HuH-7.5 (cell line): ENCODE measurements around the gene GRAMD1C.
"Not testable (repeated sequence)": the region's sequence is repeated elsewhere in the genome, so short reads cannot be mapped to it uniquely, and the experiment has no call there.

Experiments used
- DNase-seq: peaks from one replicate; pipeline ENCODE4 v3.0.0; 2011; ENCODE audit warnings: low spot score

GRAMD1C gene

GRCh38 chr3:113838631-113839209 lies at the start of gene GRAMD1C:
Gene GRAMD1C (plus strand): TSS chr3:113838788. CDS start chr3:113838910, 122 bp downstream.
- peak; percentile 78 for DNase-seq

GRCh38 chr3:113791381-113791780 lies 47.2 kb upstream of the GRAMD1C start:
- no peak for DNase-seq

- DNase-seq: no peak
Observed at GRCh38 chr3:113794526-113794925, 44.1 kb upstream of the GRAMD1C start.

GRCh38 chr3:113795693-113796092 lies 42.9 kb upstream of the GRAMD1C start:
- no peak for DNase-seq

- DNase-seq: no peak
Observed at GRCh38 chr3:113802795-113803455, 35.7 kb upstream of the GRAMD1C start.

- no peak for DNase-seq
Observed at GRCh38 chr3:113804661-113805060, 33.9 kb upstream of the GRAMD1C start.

GRCh38 chr3:113805249-113805648 lies 33.3 kb upstream of the GRAMD1C start:
- DNase-seq: no peak

GRCh38 chr3:113812854-113813253 lies 25.7 kb upstream of the GRAMD1C start:
- no peak for DNase-seq

GRCh38 chr3:113819866-113820265 lies 18.7 kb upstream of the GRAMD1C start:
- DNase-seq: no peak

GRCh38 chr3:113825090-113825489 lies 13.5 kb upstream of the GRAMD1C start:
- peak; percentile 44 for DNase-seq

GRCh38 chr3:113828600-113828999 lies 10.0 kb upstream of the GRAMD1C start:
- no peak for DNase-seq

- no peak for DNase-seq
Observed at GRCh38 chr3:113829576-113830354, 8.8 kb upstream of the GRAMD1C start.

GRCh38 chr3:113831103-113831355 lies 7.6 kb upstream of the GRAMD1C start:
- DNase-seq: no peak

- no peak for DNase-seq
Observed at GRCh38 chr3:113832477-113833164, 6.0 kb upstream of the GRAMD1C start.

GRCh38 chr3:113834983-113835382 lies 3.6 kb upstream of the GRAMD1C start:
- no peak for DNase-seq

GRCh38 chr3:113839551-113839950 lies 963 bp downstream of the GRAMD1C start:
- no peak for DNase-seq

- peak; percentile 46 for DNase-seq
Observed at GRCh38 chr3:113844622-113845222, 6.1 kb downstream of the GRAMD1C start.

- DNase-seq: no peak
Observed at GRCh38 chr3:113847247-113847646, 8.7 kb downstream of the GRAMD1C start.

- no peak for DNase-seq
Observed at GRCh38 chr3:113847664-113848461, 9.3 kb downstream of the GRAMD1C start.

GRCh38 chr3:113849071-113849470 lies 10.5 kb downstream of the GRAMD1C start:
- not testable (repeated sequence) for DNase-seq

GRCh38 chr3:113849841-113850240 lies 11.3 kb downstream of the GRAMD1C start:
- DNase-seq: not testable (repeated sequence)

GRCh38 chr3:113850391-113850790 lies 11.8 kb downstream of the GRAMD1C start:
- DNase-seq: not testable (repeated sequence)
